SK-N-MC (cell line): ENCODE data around the gene ATP8B1.

Experiments
- EZH2 ChIP-seq: fragments of 200-600 bp; sonication (generic); IDR thresholded peaks from one replicate; pipeline ENCODE4 v1.6.1; 2017; ENCODE audit warnings: antibody characterized with exemption
- POLR2AphosphoS5 ChIP-seq: IDR thresholded peaks from 2 replicates; pipeline ENCODE4 v1.6.1; 2012; ENCODE audit warnings: mild to moderate bottlenecking, low read depth, low read length, borderline replicate concordance

DNA sequence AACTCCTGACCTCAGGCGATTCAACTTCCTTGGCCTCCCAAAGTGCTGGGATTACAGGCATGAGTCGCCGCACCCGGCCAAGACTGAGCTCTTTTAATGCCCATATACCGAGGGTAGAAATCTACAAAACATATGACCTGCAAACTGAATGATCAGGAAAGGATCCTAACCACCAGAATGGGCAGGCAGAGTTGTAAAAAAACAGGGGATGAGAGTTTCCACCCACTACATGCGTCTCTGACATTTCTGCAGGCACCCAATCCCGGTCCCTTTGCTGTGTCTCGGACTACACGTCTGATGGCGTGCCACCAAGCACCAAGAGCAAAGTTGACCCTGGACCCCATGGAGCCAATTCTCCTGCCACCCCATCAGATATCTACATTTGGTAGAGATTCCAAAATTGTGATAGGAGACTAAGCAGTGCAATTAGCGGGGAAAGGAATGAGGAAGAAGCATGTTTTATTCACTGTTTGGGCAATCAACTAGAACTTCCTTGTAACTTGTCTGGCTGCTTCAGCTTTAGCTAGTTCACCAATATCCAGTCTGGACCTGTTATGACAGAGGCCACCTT lies 74.1 kb downstream of the ATP8B1 start:
- no peak for TF ChIP-seq POLR2AphosphoS5
- TF ChIP-seq EZH2 = no peak
